Calu3 (cell line): ENCODE results near the gene SHISA9. TPM values are rescaled to one million over a fixed set of nuclear protein-coding genes. Genes with fewer than 3 reads are reported as not detected.

Experiments
- BruUV-seq: library from RNA; stranded (reverse); fragments of 400-500 nt; replicated peaks from 2 replicates; lab custom pipeline; 2021; lab: Mats Ljungman, UMichigan
- CTCF ChIA-PET: fragments of 300-600 bp; sonication (Branson Sonifier 250); formaldehyde crosslinking; loops from one replicate; lab custom pipeline; 2022; ENCODE audit warnings: antibody characterized with exemption; lab: Charles Lee
- DNase-seq: peaks from one replicate; pipeline ENCODE4 v3.0.0; 2022
- H3K27ac Mint-ChIP-seq: one replicate; pipeline ENCODE4 v1.8.0; 2022; ENCODE audit warnings: mixed read lengths; ENCODE audit not compliant: unreplicated experiment
- H3K27me3 Mint-ChIP-seq: one replicate; pipeline ENCODE4 v1.8.0; 2022; ENCODE audit warnings: mixed read lengths; ENCODE audit not compliant: unreplicated experiment
- H3K36me3 Mint-ChIP-seq: one replicate; pipeline ENCODE4 v1.8.0; 2022; ENCODE audit warnings: mild to moderate bottlenecking, moderate library complexity, mixed read lengths; ENCODE audit not compliant: insufficient read depth, unreplicated experiment
- H3K4me1 Mint-ChIP-seq: one replicate; pipeline ENCODE4 v1.8.0; 2022; ENCODE audit warnings: mild to moderate bottlenecking, low read depth, mixed read lengths; ENCODE audit not compliant: unreplicated experiment
- H3K4me3 Mint-ChIP-seq: one replicate; pipeline ENCODE4 v1.8.0; 2022; ENCODE audit warnings: mild to moderate bottlenecking, low read depth, moderate library complexity, mixed read lengths; ENCODE audit not compliant: unreplicated experiment
- H3K9me3 Mint-ChIP-seq: one replicate; pipeline ENCODE4 v1.8.0; 2022; ENCODE audit warnings: low read depth, mixed read lengths; ENCODE audit not compliant: unreplicated experiment
- intact Hi-C: fragments of 100-400 bp; cut with micrococcal nuclease; formaldehyde crosslinking; loops from one replicate; pipeline ENCODE4 v1.10.0; 2022; ENCODE audit not compliant: unreplicated experiment
- total RNA-seq: library from RNA; stranded (reverse); gene quantifications from 2 replicates; pipeline ENCODE4 v1.2.3, GENCODE V29; 2022
- TF ChIP-seq, protein P1 (sequence below): fragments of 200-600 bp; IDR thresholded peaks from one replicate; pipeline ENCODE4 v1.8.0; 2022; ENCODE audit warnings: antibody characterized with exemption; ENCODE audit not compliant: unreplicated experiment

The SHISA9 gene
- total RNA-seq, 1 experiment from 2014 or later = not detected

GRCh38 chr16:13269359-13269758 is 368.0 kb downstream of the SHISA9 start:
- BruUV-seq = no TSS peak

DNA sequence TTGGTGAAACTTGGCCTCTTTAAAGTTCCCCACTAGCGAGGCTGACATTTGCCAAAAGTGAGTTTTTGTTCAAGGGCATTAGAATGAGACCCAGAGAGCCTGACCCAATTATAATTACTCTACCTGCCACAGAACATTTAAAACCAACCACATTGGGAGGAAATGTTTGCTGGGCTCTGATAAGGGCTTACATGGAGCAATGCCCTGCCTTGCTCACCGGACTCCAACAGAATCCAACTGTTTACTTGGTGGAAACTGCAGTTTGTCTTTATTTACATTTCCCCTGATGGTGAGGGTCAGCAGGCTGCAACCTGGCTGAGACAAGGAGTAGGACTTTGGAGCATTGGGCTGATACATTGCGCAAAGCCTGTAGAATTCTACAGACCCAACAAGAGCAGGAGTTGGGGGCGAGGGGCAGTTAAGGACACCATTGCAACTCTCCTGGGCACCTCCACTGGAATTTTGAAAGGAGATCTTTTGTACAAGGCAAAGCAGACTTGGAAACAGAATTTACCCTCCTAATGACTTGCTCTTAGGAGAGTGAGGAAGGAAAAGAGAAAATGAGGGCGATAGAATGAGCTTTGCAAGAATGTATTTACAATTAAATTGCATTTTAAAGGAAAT is 368.6 kb downstream of the SHISA9 start:
- DNase-seq = no peak
- H3K36me3 Mint-ChIP-seq = no peaks in the 10 kb centered on the region
- CTCF ChIA-PET = no interaction called here
- H3K9me3 Mint-ChIP-seq = peaks cover 6% of the 10 kb centered on the region
- no peak overlapping the region for H3K4me3 Mint-ChIP-seq
- H3K27me3 Mint-ChIP-seq = no peaks in the 10 kb centered on the region
- TF ChIP-seq, protein P1, sequence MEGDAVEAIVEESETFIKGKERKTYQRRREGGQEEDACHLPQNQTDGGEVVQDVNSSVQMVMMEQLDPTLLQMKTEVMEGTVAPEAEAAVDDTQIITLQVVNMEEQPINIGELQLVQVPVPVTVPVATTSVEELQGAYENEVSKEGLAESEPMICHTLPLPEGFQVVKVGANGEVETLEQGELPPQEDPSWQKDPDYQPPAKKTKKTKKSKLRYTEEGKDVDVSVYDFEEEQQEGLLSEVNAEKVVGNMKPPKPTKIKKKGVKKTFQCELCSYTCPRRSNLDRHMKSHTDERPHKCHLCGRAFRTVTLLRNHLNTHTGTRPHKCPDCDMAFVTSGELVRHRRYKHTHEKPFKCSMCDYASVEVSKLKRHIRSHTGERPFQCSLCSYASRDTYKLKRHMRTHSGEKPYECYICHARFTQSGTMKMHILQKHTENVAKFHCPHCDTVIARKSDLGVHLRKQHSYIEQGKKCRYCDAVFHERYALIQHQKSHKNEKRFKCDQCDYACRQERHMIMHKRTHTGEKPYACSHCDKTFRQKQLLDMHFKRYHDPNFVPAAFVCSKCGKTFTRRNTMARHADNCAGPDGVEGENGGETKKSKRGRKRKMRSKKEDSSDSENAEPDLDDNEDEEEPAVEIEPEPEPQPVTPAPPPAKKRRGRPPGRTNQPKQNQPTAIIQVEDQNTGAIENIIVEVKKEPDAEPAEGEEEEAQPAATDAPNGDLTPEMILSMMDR = no peak
- no TSS peak for BruUV-seq
- H3K27ac Mint-ChIP-seq = no peak overlapping the region
- intact Hi-C loops = no loop called here
- no peaks in the 10 kb centered on the region for H3K4me1 Mint-ChIP-seq

More at GRCh38 chr16:13269359-13269758, 368.0 kb downstream of the SHISA9 start:
- intact Hi-C loops = no loop called here
- CTCF ChIA-PET = no interaction called here
- TF ChIP-seq, protein P1 = no peak
- no peaks in the 10 kb centered on the region for H3K4me1 Mint-ChIP-seq
- H3K27me3 Mint-ChIP-seq = no peaks in the 10 kb centered on the region
- no peak overlapping the region for H3K27ac Mint-ChIP-seq
- H3K36me3 Mint-ChIP-seq = no peaks in the 10 kb centered on the region
- DNase-seq = no peak
- peaks cover 6% of the 10 kb centered on the region for H3K9me3 Mint-ChIP-seq
- no peak overlapping the region for H3K4me3 Mint-ChIP-seq

DNA sequence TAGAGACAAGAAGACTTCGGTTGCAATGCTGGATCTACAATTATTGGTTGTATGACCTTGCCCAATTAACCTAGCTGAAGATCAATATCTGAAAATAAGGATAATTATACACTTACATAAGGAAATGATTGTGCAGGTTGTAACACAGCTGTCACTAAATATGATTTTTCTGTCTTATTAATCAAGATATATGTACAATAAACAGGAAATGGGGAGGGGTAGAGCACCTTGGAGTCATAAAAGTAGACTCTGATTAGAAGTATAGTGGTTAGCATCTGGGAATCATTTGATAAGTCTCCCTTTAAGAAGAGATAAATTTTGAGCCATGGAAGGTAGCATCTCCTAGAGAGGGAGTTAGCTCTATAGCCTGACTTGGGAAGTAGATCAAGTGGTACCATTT is 369.2 kb downstream of the SHISA9 start:
- CTCF ChIA-PET = no interaction called here
- no peak overlapping the region for H3K4me3 Mint-ChIP-seq
- no peak for DNase-seq

GRCh38 chr16:13289515-13289914 is 388.1 kb downstream of the SHISA9 start:
- no peaks in the 10 kb centered on the region for H3K27me3 Mint-ChIP-seq
- no peak overlapping the region for H3K27ac Mint-ChIP-seq
- no peaks in the 10 kb centered on the region for H3K4me1 Mint-ChIP-seq
- TF ChIP-seq, protein P1 = no peak
- H3K36me3 Mint-ChIP-seq = no peaks in the 10 kb centered on the region
- intact Hi-C loops = no loop called here
- CTCF ChIA-PET = no interaction called here
- no peak overlapping the region for H3K4me3 Mint-ChIP-seq
- DNase-seq = no peak
- no TSS peak for BruUV-seq
- peaks cover 19% of the 10 kb centered on the region for H3K9me3 Mint-ChIP-seq

More for the DNA sequence above, 369.2 kb downstream of the SHISA9 start:
- BruUV-seq = no TSS peak
- TF ChIP-seq, protein P1 = no peak
- H3K27ac Mint-ChIP-seq = no peak overlapping the region
- H3K27me3 Mint-ChIP-seq = no peaks in the 10 kb centered on the region
- H3K36me3 Mint-ChIP-seq = no peaks in the 10 kb centered on the region
- no peaks in the 10 kb centered on the region for H3K4me1 Mint-ChIP-seq
- intact Hi-C loops = no loop called here
- H3K9me3 Mint-ChIP-seq = peaks cover 6% of the 10 kb centered on the region

Other genes with a start within 250 kb of the SHISA9 start
- gene CPPED1, start 97.7 kb upstream of the SHISA9 start, total RNA-seq = not detected in 2 replicates